Stimulated activated naive CD8-positive, alpha-beta T cell treated with anti-CD3 and anti-CD28 coated beads, Interleukin-15, amount 100 ng/mL, for 72 hours (primary cell): ENCODE data around the gene COL18A1.

Source experiments
- ATAC-seq: fragments of 150-1000 bp; cut with Tn5 transposase; 2 replicates; pipeline ENCODE4 v1.10.0; 2021; ENCODE audit warnings: mild to moderate bottlenecking, moderate library complexity
- DNase-seq, 2 donors: peaks; one replicate each; pipeline ENCODE4 v3.0.0; 2021 to 2022
- H3K27ac Mint-ChIP-seq, 2 donors: one replicate each; pipeline ENCODE4 v1.8.0; 2022; ENCODE audit warnings: mild to moderate bottlenecking in 2 of 2, mixed read lengths in 2 of 2, moderate library complexity in 2 of 2
- H3K27me3 Mint-ChIP-seq: one replicate; pipeline ENCODE4 v1.8.0; 2022; ENCODE audit warnings: mixed read lengths
- H3K4me1 Mint-ChIP-seq: one replicate; pipeline ENCODE4 v1.8.0; 2022; ENCODE audit warnings: mild to moderate bottlenecking, mixed read lengths
- H3K4me3 Mint-ChIP-seq, 2 donors: one replicate each; pipeline ENCODE4 v1.8.0; 2022; ENCODE audit warnings: mild to moderate bottlenecking in 2 of 2, mixed read lengths in 2 of 2, moderate library complexity in 1 of 2
- H3K9me3 Mint-ChIP-seq, 2 donors: one replicate each; pipeline ENCODE4 v1.8.0; 2022; ENCODE audit warnings: mixed read lengths in 2 of 2

Gene COL18A1

DNA sequence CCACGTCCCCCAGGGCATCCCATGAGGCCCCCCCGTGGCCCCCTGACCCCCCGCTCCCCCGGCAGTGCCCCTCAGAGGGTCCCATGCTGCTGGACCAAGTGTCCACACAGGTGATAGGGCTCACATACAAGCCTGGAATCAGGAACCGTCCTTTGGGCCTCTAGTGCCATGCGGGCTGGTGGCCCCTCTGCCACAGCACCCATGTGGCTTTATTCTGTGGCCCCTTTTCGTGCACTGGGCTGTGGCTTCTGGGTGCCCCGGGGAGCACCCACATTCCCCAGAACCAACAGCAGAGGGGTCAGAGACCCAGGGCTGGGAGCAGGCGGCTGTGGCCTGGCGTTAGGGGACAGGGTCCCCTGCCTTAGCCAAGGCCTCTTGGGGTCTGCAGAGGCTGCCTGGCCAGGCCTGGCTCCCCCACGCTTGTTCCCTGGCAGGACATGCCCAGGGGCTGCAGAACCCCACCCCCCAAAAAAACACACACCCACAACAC is 105.5 kb downstream of the COL18A1 start:
- no peaks in the 10 kb centered on the region for H3K27me3 Mint-ChIP-seq
- ATAC-seq (no peak), DNase-seq (no peak)
- no peaks in the 10 kb centered on the region for H3K9me3 Mint-ChIP-seq
- H3K4me1 Mint-ChIP-seq: peaks cover 26% of the 10 kb centered on the region
- peak overlapping the region in 1 of 2 donors; percentile 94 for H3K27ac Mint-ChIP-seq
- no peak overlapping the region for H3K4me3 Mint-ChIP-seq

- peak overlapping the region; percentile 25 to 27 for H3K27ac Mint-ChIP-seq
- DNase-seq: no peak
- H3K4me3 Mint-ChIP-seq: no peak overlapping the region
- H3K9me3 Mint-ChIP-seq: no peaks in the 10 kb centered on the region
- H3K4me1 Mint-ChIP-seq: peaks cover 26% of the 10 kb centered on the region
- H3K27me3 Mint-ChIP-seq: no peaks in the 10 kb centered on the region
- no peak for ATAC-seq
Measured at GRCh38 chr21:45511007-45511406, 106.0 kb downstream of the COL18A1 start.

DNA sequence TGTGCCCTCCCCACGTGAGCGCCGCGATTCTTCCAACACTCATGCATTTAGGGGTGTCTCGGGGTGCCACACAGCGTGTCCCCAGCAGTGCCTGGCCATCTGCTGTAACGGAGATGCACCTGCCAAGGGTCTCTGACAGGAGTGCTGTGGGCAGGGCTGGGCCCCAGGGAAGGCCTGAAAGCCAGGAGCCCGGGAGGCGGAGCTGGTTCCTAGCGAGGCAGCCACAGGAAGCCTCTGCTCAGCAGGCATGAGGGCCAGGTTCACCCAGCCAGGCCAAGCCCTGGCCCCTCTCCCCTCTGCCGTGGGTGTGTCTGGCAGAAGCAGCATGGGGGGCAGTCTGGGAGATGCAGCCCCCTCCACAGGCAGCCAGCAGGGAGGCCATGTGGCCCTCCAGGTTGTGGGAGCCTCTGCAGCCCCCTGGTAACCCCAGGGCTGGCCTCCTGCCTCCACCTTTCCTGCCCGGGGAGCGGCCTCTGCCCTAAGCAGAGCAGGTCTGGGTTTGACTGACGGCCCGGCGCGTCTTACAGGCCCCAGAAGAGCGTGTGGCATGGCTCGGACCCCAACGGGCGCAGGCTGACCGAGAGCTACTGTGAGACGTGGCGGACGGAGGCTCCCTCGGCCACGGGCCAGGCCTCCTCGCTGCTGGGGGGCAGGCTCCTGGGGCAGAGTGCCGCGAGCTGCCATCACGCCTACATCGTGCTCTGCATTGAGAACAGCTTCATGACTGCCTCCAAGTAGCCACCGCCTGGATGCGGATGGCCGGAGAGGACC is 106.9 kb downstream of the COL18A1 start:
- H3K4me3 Mint-ChIP-seq: no peak overlapping the region
- no peak for DNase-seq
- H3K4me1 Mint-ChIP-seq: peaks cover 33% of the 10 kb centered on the region
- no peak overlapping the region for H3K27ac Mint-ChIP-seq
- no peaks in the 10 kb centered on the region for H3K9me3 Mint-ChIP-seq
- no peaks in the 10 kb centered on the region for H3K27me3 Mint-ChIP-seq
- ATAC-seq: no peak

GRCh38 chr21:45512626-45513002 is 107.6 kb downstream of the COL18A1 start:
- Mint-ChIP-seq H3K4me3 (no peak overlapping the region), H3K27ac (peak overlapping the region in 1 of 2 donors; percentile 88), H3K27me3 (no peaks in the 10 kb centered on the region), H3K4me1 (peaks cover 41% of the 10 kb centered on the region), H3K9me3 (peaks cover under 1 to 2% of the 10 kb centered on the region in 2 donors)
- DNase-seq (no peak), ATAC-seq (no peak)

- Mint-ChIP-seq H3K27me3 (no peaks in the 10 kb centered on the region), H3K4me1 (peaks cover 47% of the 10 kb centered on the region), H3K27ac (no peak overlapping the region), H3K4me3 (no peak overlapping the region), H3K9me3 (peaks cover 6 to 7% of the 10 kb centered on the region in 2 donors)
- ATAC-seq (no peak), DNase-seq (no peak)
Measured at GRCh38 chr21:45513003-45513717, 108.2 kb downstream of the COL18A1 start.

DNA sequence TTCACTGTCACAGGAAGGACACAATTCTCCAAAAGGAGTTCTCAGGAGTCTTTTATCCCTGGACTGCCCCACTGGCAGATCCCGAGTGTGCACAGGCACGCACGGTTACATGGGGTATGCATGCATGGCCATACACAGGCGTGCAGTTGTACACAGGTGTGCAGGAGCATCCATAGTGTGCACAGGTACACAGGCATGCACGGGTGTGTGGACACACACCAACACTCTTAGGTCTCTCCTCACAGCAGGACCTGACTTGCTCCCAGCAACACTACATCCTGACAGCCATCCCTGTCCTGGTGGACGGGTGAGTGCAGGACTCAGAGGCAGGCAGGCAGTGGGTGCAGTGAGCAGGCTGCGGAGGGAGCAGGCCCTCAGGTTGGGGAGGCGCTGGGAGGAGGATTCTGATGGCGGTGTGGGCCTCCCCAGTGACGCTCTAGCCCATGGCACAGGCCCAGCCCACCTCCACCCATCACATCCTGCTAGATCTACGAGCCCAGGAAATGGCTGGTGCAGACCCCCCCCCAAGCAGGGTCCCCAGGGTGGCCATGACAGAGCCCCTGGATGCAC is 108.9 kb downstream of the COL18A1 start:
- H3K27me3 Mint-ChIP-seq: no peaks in the 10 kb centered on the region
- no peak overlapping the region for H3K4me3 Mint-ChIP-seq
- no peak for DNase-seq
- H3K9me3 Mint-ChIP-seq: peaks cover 12 to 14% of the 10 kb centered on the region in 2 donors
- no peak for ATAC-seq
- H3K4me1 Mint-ChIP-seq: peaks cover 47% of the 10 kb centered on the region
- peak overlapping the region in 1 of 2 donors; percentile 95 for H3K27ac Mint-ChIP-seq

DNA sequence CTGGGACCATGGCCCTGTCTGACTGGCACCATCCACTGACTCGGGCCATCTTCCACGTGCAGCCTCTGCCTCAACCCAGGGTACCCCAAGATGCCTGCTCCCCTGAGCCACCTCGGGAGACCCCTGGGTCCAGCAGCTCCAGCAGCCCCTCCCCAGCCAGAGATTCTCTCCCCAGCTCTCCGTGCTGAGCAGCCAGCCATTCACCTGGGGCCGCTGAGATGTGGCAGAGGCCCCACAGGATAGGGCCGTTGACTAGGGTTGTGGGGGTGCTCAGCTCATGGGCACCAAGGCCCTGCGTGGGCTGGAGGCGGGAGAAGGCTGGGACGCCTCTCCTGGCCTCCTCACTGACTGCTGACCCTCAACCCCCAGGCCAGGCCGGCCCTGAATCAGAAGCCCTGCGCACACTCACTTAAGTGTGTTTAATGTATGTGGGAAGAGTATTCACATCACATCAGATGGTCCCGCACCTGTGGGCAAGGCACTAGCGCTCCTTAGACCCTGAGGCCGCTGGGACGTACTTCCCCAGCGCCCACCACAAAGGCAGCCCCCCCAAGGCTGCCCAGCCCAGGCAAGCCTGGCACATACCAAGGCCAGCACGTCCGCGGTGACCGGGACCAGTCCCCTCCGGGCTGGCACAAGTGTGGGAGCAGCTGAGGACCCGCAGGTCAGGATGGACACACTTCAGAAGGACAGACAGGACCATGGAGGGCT is 109.5 kb downstream of the COL18A1 start:
- ATAC-seq: no peak
- H3K4me1 Mint-ChIP-seq: peaks cover 46% of the 10 kb centered on the region
- peak overlapping the region; percentile 25 to 95 for H3K27ac Mint-ChIP-seq
- no peaks in the 10 kb centered on the region for H3K27me3 Mint-ChIP-seq
- no peak overlapping the region for H3K4me3 Mint-ChIP-seq
- H3K9me3 Mint-ChIP-seq: peaks cover 19 to 20% of the 10 kb centered on the region in 2 donors
- DNase-seq: no peak

DNA sequence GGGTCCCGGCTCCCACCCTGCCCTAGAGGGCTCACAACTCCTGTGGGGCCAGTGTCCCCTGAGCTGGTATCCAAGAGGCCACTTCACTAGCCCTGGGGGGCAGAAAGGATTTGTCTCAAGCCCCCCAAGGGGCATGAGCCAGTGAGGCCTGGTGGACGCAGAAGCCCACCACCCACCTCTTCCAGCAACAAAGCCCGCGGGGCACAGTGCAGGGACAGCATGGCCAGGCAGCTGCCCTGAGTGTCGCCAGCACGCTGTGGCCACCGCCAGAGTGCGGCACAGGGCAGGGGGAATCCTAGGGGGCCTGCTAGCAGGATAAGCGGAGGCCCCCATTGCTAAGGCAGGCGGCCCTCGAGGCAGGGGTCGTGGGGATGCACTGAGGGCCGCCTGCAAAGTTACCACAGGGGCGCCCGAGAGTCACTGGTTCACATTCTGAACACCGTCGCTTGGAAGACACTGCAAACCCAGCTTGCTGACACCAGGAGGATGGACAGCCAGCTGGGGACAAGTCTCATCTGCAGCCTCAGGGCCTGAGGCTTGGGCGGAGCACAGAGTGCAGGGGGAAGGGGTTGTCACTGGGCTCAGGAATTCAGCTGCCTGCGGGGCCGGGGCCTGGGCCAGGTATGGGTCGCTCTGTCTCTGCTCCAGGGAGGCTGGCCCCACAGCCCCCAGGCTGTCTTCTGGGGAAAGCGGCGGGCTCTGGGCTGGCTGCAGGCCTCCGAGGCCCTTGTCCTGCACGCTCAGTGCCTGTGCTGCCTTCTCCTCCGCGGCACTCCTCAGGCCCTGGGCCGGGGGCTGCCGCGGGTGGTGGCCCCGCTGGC is 110.5 kb downstream of the COL18A1 start:
- no peak for DNase-seq
- ATAC-seq: no peak
- peaks cover 46% of the 10 kb centered on the region for H3K4me1 Mint-ChIP-seq
- no peak overlapping the region for H3K4me3 Mint-ChIP-seq
- H3K9me3 Mint-ChIP-seq: peaks cover 27 to 30% of the 10 kb centered on the region in 2 donors
- H3K27me3 Mint-ChIP-seq: no peaks in the 10 kb centered on the region
- H3K27ac Mint-ChIP-seq: no peak overlapping the region

DNA sequence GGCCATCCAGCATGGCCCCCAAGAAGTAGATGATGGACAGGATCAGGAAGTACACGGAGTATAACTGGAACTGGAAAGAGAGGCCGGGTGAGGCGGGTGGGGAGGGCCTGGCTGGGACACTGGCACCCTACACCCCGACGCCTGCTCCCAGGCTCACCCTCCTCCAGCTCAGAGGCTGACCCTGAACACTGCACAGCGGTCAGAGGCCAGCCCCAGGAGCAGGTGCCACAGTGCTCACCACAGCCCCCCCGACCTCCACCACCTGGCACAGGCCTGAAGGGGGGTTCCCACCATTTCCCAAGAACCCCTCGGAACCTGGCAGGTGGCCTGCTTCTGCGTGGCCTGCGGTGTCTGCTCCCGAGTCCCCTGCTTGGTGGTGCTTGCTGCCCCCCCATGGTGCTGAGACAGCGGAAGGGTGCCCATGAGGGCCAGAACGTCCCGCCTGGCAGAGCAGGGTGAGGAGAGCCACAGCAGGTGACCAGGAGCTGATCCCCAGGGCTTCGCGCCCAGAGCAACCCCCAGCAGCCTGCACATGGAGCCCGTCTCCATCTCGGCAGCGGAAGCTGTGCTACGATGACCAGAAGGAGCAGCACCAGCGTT is 111.2 kb downstream of the COL18A1 start:
- H3K27me3 Mint-ChIP-seq: no peaks in the 10 kb centered on the region
- peaks cover 46% of the 10 kb centered on the region for H3K4me1 Mint-ChIP-seq
- peaks cover 33 to 37% of the 10 kb centered on the region in 2 donors for H3K9me3 Mint-ChIP-seq
- ATAC-seq: no peak
- H3K4me3 Mint-ChIP-seq: no peak overlapping the region
- DNase-seq: no peak
- peak overlapping the region in 1 of 2 donors; percentile 13 for H3K27ac Mint-ChIP-seq

GRCh38 chr21:45516671-45517151 is 111.7 kb downstream of the COL18A1 start:
- peak overlapping the region; percentile 95 to 99 for H3K27ac Mint-ChIP-seq
- H3K27me3 Mint-ChIP-seq: no peaks in the 10 kb centered on the region
- ATAC-seq (no peak), DNase-seq (no peak)
- H3K4me3 Mint-ChIP-seq: peak overlapping the region in 1 of 2 donors; percentile 35
- peaks cover 46% of the 10 kb centered on the region for H3K4me1 Mint-ChIP-seq
- H3K9me3 Mint-ChIP-seq: peaks cover 38 to 43% of the 10 kb centered on the region in 2 donors

GRCh38 chr21:45517249-45518065 is 112.5 kb downstream of the COL18A1 start:
- Mint-ChIP-seq H3K27ac (peak overlapping the region; percentile 95 to 99), H3K27me3 (no peaks in the 10 kb centered on the region), H3K9me3 (peaks cover 46 to 50% of the 10 kb centered on the region in 2 donors), H3K4me3 (peak overlapping the region; percentile 72 to 73), H3K4me1 (peaks cover 46% of the 10 kb centered on the region)
- DNase-seq (peak; percentile 24 to 65), ATAC-seq (peak; percentile 87)

- ATAC-seq (no peak), DNase-seq (no peak)
- Mint-ChIP-seq H3K4me3 (peak overlapping the region; percentile 14 to 43), H3K9me3 (peaks cover 50 to 56% of the 10 kb centered on the region in 2 donors), H3K4me1 (peaks cover 34% of the 10 kb centered on the region), H3K27ac (peak overlapping the region in 1 of 2 donors; percentile 4), H3K27me3 (no peaks in the 10 kb centered on the region)
Measured at GRCh38 chr21:45518742-45519141, 113.8 kb downstream of the COL18A1 start.

DNA sequence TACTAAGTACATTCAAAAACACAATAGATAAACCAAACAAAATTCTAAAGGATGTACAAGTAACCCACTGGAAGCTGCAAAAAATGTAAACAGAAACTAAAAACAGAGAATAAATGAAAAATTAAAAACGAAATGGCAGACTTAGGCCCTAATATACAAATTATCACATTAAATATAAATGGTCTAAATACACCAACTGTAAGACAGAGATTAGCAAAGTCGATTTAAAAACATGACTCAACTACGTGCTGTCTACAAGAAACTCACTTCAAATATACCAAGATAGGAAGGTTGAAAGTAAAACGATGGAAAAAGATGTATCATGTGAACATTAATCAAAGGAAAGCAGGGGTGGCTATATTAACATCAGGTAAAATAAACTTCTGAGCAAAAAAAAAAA is 114.2 kb downstream of the COL18A1 start:
- Mint-ChIP-seq H3K4me3 (no peak overlapping the region), H3K27ac (peak overlapping the region in 1 of 2 donors; percentile 4), H3K9me3 (peaks cover 50 to 56% of the 10 kb centered on the region in 2 donors), H3K4me1 (peaks cover 30% of the 10 kb centered on the region), H3K27me3 (no peaks in the 10 kb centered on the region)
- no peak for ATAC-seq
- no peak for DNase-seq
